Calu3 (cell line): ENCODE results near the gene PRADC1. TPM values are rescaled to one million over a fixed set of nuclear protein-coding genes. Genes with fewer than 3 reads are reported as not detected.

Experiments
- BruUV-seq: library from RNA; stranded (reverse); fragments of 400-500 nt; replicated peaks from 2 replicates; lab custom pipeline; 2021; lab: Mats Ljungman, UMichigan
- CTCF ChIA-PET: fragments of 300-600 bp; sonication (Branson Sonifier 250); formaldehyde crosslinking; loops from one replicate; lab custom pipeline; 2022; ENCODE audit warnings: antibody characterized with exemption; lab: Charles Lee
- DNase-seq: peaks from one replicate; pipeline ENCODE4 v3.0.0; 2022
- H3K27ac Mint-ChIP-seq: one replicate; pipeline ENCODE4 v1.8.0; 2022; ENCODE audit warnings: mixed read lengths; ENCODE audit not compliant: unreplicated experiment
- H3K27me3 Mint-ChIP-seq: one replicate; pipeline ENCODE4 v1.8.0; 2022; ENCODE audit warnings: mixed read lengths; ENCODE audit not compliant: unreplicated experiment
- H3K36me3 Mint-ChIP-seq: one replicate; pipeline ENCODE4 v1.8.0; 2022; ENCODE audit warnings: mild to moderate bottlenecking, moderate library complexity, mixed read lengths; ENCODE audit not compliant: insufficient read depth, unreplicated experiment
- H3K4me1 Mint-ChIP-seq: one replicate; pipeline ENCODE4 v1.8.0; 2022; ENCODE audit warnings: mild to moderate bottlenecking, low read depth, mixed read lengths; ENCODE audit not compliant: unreplicated experiment
- H3K4me3 Mint-ChIP-seq: one replicate; pipeline ENCODE4 v1.8.0; 2022; ENCODE audit warnings: mild to moderate bottlenecking, low read depth, moderate library complexity, mixed read lengths; ENCODE audit not compliant: unreplicated experiment
- H3K9me3 Mint-ChIP-seq: one replicate; pipeline ENCODE4 v1.8.0; 2022; ENCODE audit warnings: low read depth, mixed read lengths; ENCODE audit not compliant: unreplicated experiment
- CTCF ChIP-seq: fragments of 200-600 bp; IDR thresholded peaks from one replicate; pipeline ENCODE4 v1.8.0; 2022; ENCODE audit warnings: antibody characterized with exemption; ENCODE audit not compliant: unreplicated experiment
- intact Hi-C: fragments of 100-400 bp; cut with micrococcal nuclease; formaldehyde crosslinking; loops from one replicate; pipeline ENCODE4 v1.10.0; 2022; ENCODE audit not compliant: unreplicated experiment
- total RNA-seq: library from RNA; stranded (reverse); gene quantifications from 2 replicates; pipeline ENCODE4 v1.2.3, GENCODE V29; 2022

Gene PRADC1
- total RNA-seq, 1 experiment from 2014 or later = 13.8 TPM

- TF ChIP-seq CTCF = no peak
- H3K36me3 Mint-ChIP-seq = peaks cover 31% of the 10 kb centered on the region
- no peaks in the 10 kb centered on the region for H3K27me3 Mint-ChIP-seq
- BruUV-seq = TSS peak; percentile 59
- no peak overlapping the region for H3K27ac Mint-ChIP-seq
- no peak for DNase-seq
- intact Hi-C loops = no loop called here
- H3K4me3 Mint-ChIP-seq = peak overlapping the region; percentile 96
- peaks cover 22% of the 10 kb centered on the region for H3K4me1 Mint-ChIP-seq
- H3K9me3 Mint-ChIP-seq = no peaks in the 10 kb centered on the region
- CTCF ChIA-PET = no interaction called here
These were observed 36.8 kb upstream of the PRADC1 start for GRCh38 chr2:73269686-73270465.

GRCh38 chr2:73268830-73269685, 36.0 kb upstream of the PRADC1 start:
- DNase-seq = peak; percentile 81
- CTCF ChIA-PET = interaction anchor here (1.2 to 1.3 kb wide), 3 partner anchors 21 to 57 kb away, joined by 5 to 9 read pairs (median 6); partner anchors contain the start of genes CCT7 and PRADC1
- no TSS peak for BruUV-seq
- no peaks in the 10 kb centered on the region for H3K27me3 Mint-ChIP-seq
- no peak overlapping the region for H3K27ac Mint-ChIP-seq
- H3K4me1 Mint-ChIP-seq = peaks cover 22% of the 10 kb centered on the region
- TF ChIP-seq CTCF = peak; percentile 28
- H3K4me3 Mint-ChIP-seq = peak overlapping the region; percentile 96
- H3K36me3 Mint-ChIP-seq = peaks cover 31% of the 10 kb centered on the region
- intact Hi-C loops = no loop called here
- H3K9me3 Mint-ChIP-seq = no peaks in the 10 kb centered on the region

GRCh38 chr2:73268366-73268829, 35.4 kb upstream of the PRADC1 start:
- H3K27me3 Mint-ChIP-seq = no peaks in the 10 kb centered on the region
- no peaks in the 10 kb centered on the region for H3K9me3 Mint-ChIP-seq
- H3K4me1 Mint-ChIP-seq = peaks cover 22% of the 10 kb centered on the region
- H3K36me3 Mint-ChIP-seq = peaks cover 31% of the 10 kb centered on the region
- no peak for TF ChIP-seq CTCF
- DNase-seq = no peak
- CTCF ChIA-PET = interaction anchor here (1.2 to 1.3 kb wide), 3 partner anchors 22 to 56 kb away, joined by 5 to 9 read pairs (median 6); partner anchors contain the start of genes CCT7 and PRADC1
- intact Hi-C loops = no loop called here
- no TSS peak for BruUV-seq
- peak overlapping the region; percentile 96 for H3K4me3 Mint-ChIP-seq
- H3K27ac Mint-ChIP-seq = peak overlapping the region; percentile 43

GRCh38 chr2:73267008-73267407, 34.0 kb upstream of the PRADC1 start:
- intact Hi-C loops = no loop called here
- H3K36me3 Mint-ChIP-seq = peaks cover 31% of the 10 kb centered on the region
- H3K9me3 Mint-ChIP-seq = no peaks in the 10 kb centered on the region
- BruUV-seq = no TSS peak
- no peak overlapping the region for H3K4me3 Mint-ChIP-seq
- DNase-seq = no peak
- TF ChIP-seq CTCF = no peak
- H3K27me3 Mint-ChIP-seq = no peaks in the 10 kb centered on the region
- CTCF ChIA-PET = no interaction called here
- H3K4me1 Mint-ChIP-seq = peaks cover 22% of the 10 kb centered on the region
- no peak overlapping the region for H3K27ac Mint-ChIP-seq
